GM21619 (cell line): ENCODE measurements around the gene MCC.

Experiments
- ATAC-seq: cut with Tn5 transposase; IDR thresholded peaks from one replicate; pipeline ENCODE4 v1.9.1; 2021; ENCODE audit not compliant: unreplicated experiment

Gene MCC

GRCh38 chr5:113329981-113330380 lies 158.3 kb downstream of the MCC start:
- ATAC-seq, result no peak

GRCh38 chr5:113325054-113325453 lies 163.2 kb downstream of the MCC start:
- no peak for ATAC-seq

- ATAC-seq, result no peak
Measured at GRCh38 chr5:113321276-113321675, 167.0 kb downstream of the MCC start.

GRCh38 chr5:113320273-113320780 lies 167.9 kb downstream of the MCC start:
- ATAC-seq, result peak; percentile 83

- ATAC-seq, result no peak
Measured at GRCh38 chr5:113319256-113320053, 168.8 kb downstream of the MCC start.

GRCh38 chr5:113317636-113318035 lies 170.6 kb downstream of the MCC start:
- ATAC-seq, result no peak

GRCh38 chr5:113311301-113311700 lies 177.0 kb downstream of the MCC start:
- ATAC-seq, result no peak

GRCh38 chr5:113302120-113302519 lies 186.1 kb downstream of the MCC start:
- no peak for ATAC-seq

- ATAC-seq, result no peak
Measured at GRCh38 chr5:113299591-113299990, 188.7 kb downstream of the MCC start.

- ATAC-seq, result no peak
Measured at GRCh38 chr5:113296676-113297075, 191.6 kb downstream of the MCC start.

GRCh38 chr5:113295111-113295539 lies 193.1 kb downstream of the MCC start:
- ATAC-seq, result no peak

GRCh38 chr5:113294311-113295110 lies 193.7 kb downstream of the MCC start:
- peak; percentile 96 for ATAC-seq

- peak; percentile 19 for ATAC-seq
Measured at GRCh38 chr5:113293975-113294310, 194.3 kb downstream of the MCC start.

GRCh38 chr5:113293068-113293974 lies 194.9 kb downstream of the MCC start:
- ATAC-seq, result no peak

- ATAC-seq, result no peak
Measured at GRCh38 chr5:113292462-113292861, 195.8 kb downstream of the MCC start.

- peak; percentile 46 for ATAC-seq
Measured at GRCh38 chr5:113283558-113283957, 204.7 kb downstream of the MCC start.

GRCh38 chr5:113282472-113282871 lies 205.8 kb downstream of the MCC start:
- ATAC-seq, result no peak

- ATAC-seq, result no peak
Measured at GRCh38 chr5:113281194-113281593, 207.1 kb downstream of the MCC start.

GRCh38 chr5:113280541-113280940 lies 207.7 kb downstream of the MCC start:
- ATAC-seq, result no peak

GRCh38 chr5:113278976-113279375 lies 209.3 kb downstream of the MCC start:
- no peak for ATAC-seq

- ATAC-seq, result no peak
Measured at GRCh38 chr5:113276493-113276892, 211.8 kb downstream of the MCC start.
